HG03432 (cell line): ENCODE measurements around the gene ZNF92.
A peak's percentile ranks its signal among the peaks of the same experiment; 100 is the strongest.
"Not testable (repeated sequence)": the region's sequence is repeated elsewhere in the genome, so short reads cannot be mapped to it uniquely, and the experiment has no call there.

Experiments
- ATAC-seq: cut with Tn5 transposase; IDR thresholded peaks from one replicate; pipeline ENCODE4 v1.9.1; 2021; ENCODE audit warnings: mild to moderate bottlenecking, moderate library complexity; ENCODE audit not compliant: unreplicated experiment

Gene ZNF92

GRCh38 chr7:65373608-65374351 lies at the start of gene ZNF92:
ZNF92 (plus strand) TSS chr7:65373855; CDS start chr7:65373998, 143 bp downstream.
- peak; percentile 99 for ATAC-seq

GRCh38 chr7:65325793-65326432 lies 47.7 kb upstream of the ZNF92 start:
- ATAC-seq, result no peak

GRCh38 chr7:65338346-65338745 lies 35.3 kb upstream of the ZNF92 start:
- peak; percentile 74 for ATAC-seq

GRCh38 chr7:65339257-65339656 lies 34.4 kb upstream of the ZNF92 start:
- ATAC-seq, result no peak

- no peak for ATAC-seq
Measured at GRCh38 chr7:65342723-65343629, 30.7 kb upstream of the ZNF92 start.

GRCh38 chr7:65344541-65344940 lies 29.1 kb upstream of the ZNF92 start:
- not testable (repeated sequence) for ATAC-seq

- ATAC-seq, result no peak
Measured at GRCh38 chr7:65354263-65354662, 19.4 kb upstream of the ZNF92 start.

GRCh38 chr7:65369843-65370242 lies 3.8 kb upstream of the ZNF92 start:
- ATAC-seq, result no peak

GRCh38 chr7:65371468-65371867 lies 2.2 kb upstream of the ZNF92 start:
- ATAC-seq, result no peak

GRCh38 chr7:65379318-65379717 lies 5.7 kb downstream of the ZNF92 start:
- no peak for ATAC-seq

GRCh38 chr7:65381742-65382141 lies 8.1 kb downstream of the ZNF92 start:
- ATAC-seq, result no peak

GRCh38 chr7:65382452-65382851 lies 8.8 kb downstream of the ZNF92 start:
- ATAC-seq, result peak; percentile 37

- ATAC-seq, result peak; percentile 24
Measured at GRCh38 chr7:65387891-65388290, 14.2 kb downstream of the ZNF92 start.

- ATAC-seq, result peak; percentile 83
Measured at GRCh38 chr7:65390588-65390987, 16.9 kb downstream of the ZNF92 start.

GRCh38 chr7:65397730-65398142 lies 24.1 kb downstream of the ZNF92 start:
- no peak for ATAC-seq

- ATAC-seq, result not testable (repeated sequence)
Measured at GRCh38 chr7:65398671-65399070, 25.0 kb downstream of the ZNF92 start.

GRCh38 chr7:65399101-65399500 lies 25.4 kb downstream of the ZNF92 start:
- ATAC-seq, result not testable (repeated sequence)

- no peak for ATAC-seq
Measured at GRCh38 chr7:65404020-65404419, 30.4 kb downstream of the ZNF92 start.

GRCh38 chr7:65406706-65407105 lies 33.1 kb downstream of the ZNF92 start:
- ATAC-seq, result not testable (repeated sequence)

GRCh38 chr7:65409363-65409762 lies 35.7 kb downstream of the ZNF92 start:
- ATAC-seq, result no peak

- ATAC-seq, result no peak
Measured at GRCh38 chr7:65411249-65411648, 37.6 kb downstream of the ZNF92 start.
